A549 (cell line): Measurements from ENCODE around the gene CCDC134. TPM values are rescaled to one million over a fixed set of nuclear protein-coding genes. Genes with fewer than 3 reads are reported as not detected.
A peak's percentile ranks its signal among the peaks of the same experiment; 100 is the strongest.

Source experiments
- ATAC-seq, 2 experiments: fragments of 200-7000 bp in 1 of 2; fragments of >200 bp in 1 of 2; cut with Nextera tagmentation in 1 of 2; cut with Tn5 transposase in 1 of 2; 3 replicates each; pipeline versions ENCODE4 v1.8.0 to v1.9.1; 2018 to 2020; ENCODE audit warnings: mild to moderate bottlenecking in 1 of 2, moderate library complexity in 1 of 2
- CTCF ChIA-PET: fragments of 300-600 bp; sonication (Branson Sonifier 250); formaldehyde crosslinking; extraction: SDS; loops from one replicate; lab custom pipeline; 2021; ENCODE audit warnings: antibody characterized with exemption, inconsistent platforms; lab: Yijun Ruan, JAX
- POLR2A ChIA-PET: fragments of 350-600 bp; formaldehyde crosslinking; extraction: SDS; loops from one replicate; lab custom pipeline; 2021; ENCODE audit warnings: antibody characterized with exemption, inconsistent platforms; lab: Yijun Ruan, JAX
- DNase-seq, 2 experiments: peaks; one replicate each; pipeline versions ENCODE4 v3.0.0 to v3.0.0-alpha.2; 2011 to 2016; ENCODE audit warnings: low read depth in 1 of 2, low spot score in 1 of 2
- FAIRE-seq: peaks from 2 replicates; lab custom pipeline; 2011; peaks lifted over from hg19 to GRCh38; lab: Jason Lieb, UNC
- H3K27ac ChIP-seq, 2 experiments: fragments of >200 bp; sonication (Bioruptor Twin); formaldehyde crosslinking; 3 replicates each; pipeline ENCODE4 v1.5.1; 2016 to 2017
- H3K4me1 ChIP-seq: fragments of >200 bp; sonication (Bioruptor Twin); formaldehyde crosslinking; 3 replicates; pipeline ENCODE4 v1.6.1; 2016
- H3K4me2 ChIP-seq: fragments of >200 bp; sonication (Bioruptor Twin); formaldehyde crosslinking; 3 replicates; pipeline ENCODE4 v1.6.1; 2016
- H3K4me3 ChIP-seq: fragments of >200 bp; sonication (Bioruptor Twin); formaldehyde crosslinking; 3 replicates; pipeline ENCODE4 v1.5.1; 2016
- H3K9me3 ChIP-seq: fragments of >200 bp; sonication (Bioruptor Twin); formaldehyde crosslinking; 3 replicates; pipeline ENCODE4 v1.6.1; 2016
- BHLHE40 ChIP-seq: IDR thresholded peaks from 2 replicates; pipeline ENCODE4 v1.6.1; 2012; ENCODE audit warnings: low read depth, low read length, inconsistent platforms
- CBX2 ChIP-seq: fragments of 200-600 bp; sonication (generic); IDR thresholded peaks from 2 replicates; pipeline ENCODE4 v1.6.1; 2016; ENCODE audit warnings: low read depth, mild to moderate bottlenecking, borderline replicate concordance
- CBX8 ChIP-seq: fragments of 200-600 bp; sonication (generic); IDR thresholded peaks from 2 replicates; pipeline ENCODE4 v1.6.1; 2016
- CEBPB ChIP-seq, 2 experiments: fragments of >200 bp in 1 of 2; sonication (Bioruptor Twin) in 1 of 2; formaldehyde crosslinking in 1 of 2; IDR thresholded peaks; 2 replicates each; pipeline ENCODE4 v1.6.1; 2012 to 2016
- CHD2 ChIP-seq: fragments of 150-350 bp; IDR thresholded peaks from 2 replicates; pipeline ENCODE4 v1.6.1; 2014; ENCODE audit warnings: low read length; ENCODE audit not compliant: partially characterized antibody
- EP300 ChIP-seq, 2 experiments: fragments of >200 bp; sonication (Bioruptor Twin); formaldehyde crosslinking; IDR thresholded peaks; 2 replicates in 1 of 2; 3 replicates in 1 of 2; pipeline ENCODE4 v1.6.1; 2016 to 2017
- FOSB ChIP-seq: fragments of 250-450 bp; sonication (Bioruptor Pico); IDR thresholded peaks from 2 replicates; pipeline ENCODE4 v1.5.0; 2020; ENCODE audit warnings: mild to moderate bottlenecking, moderate library complexity
- HMGXB4 ChIP-seq: fragments of 250-450 bp; sonication (Bioruptor Pico); IDR thresholded peaks from 2 replicates; pipeline ENCODE4 v1.5.0; 2021; ENCODE audit warnings: mild to moderate bottlenecking, moderate library complexity, borderline replicate concordance
- HOXA7 ChIP-seq: fragments of 250-450 bp; sonication (Bioruptor Pico); IDR thresholded peaks from 2 replicates; pipeline ENCODE4 v1.5.0; 2020; ENCODE audit warnings: mild to moderate bottlenecking, moderate library complexity
- HOXB13 ChIP-seq: fragments of 250-450 bp; sonication (Bioruptor Pico); IDR thresholded peaks from 2 replicates; pipeline ENCODE4 v1.5.0; 2020; ENCODE audit warnings: low read depth, mild to moderate bottlenecking, moderate library complexity
- HOXB5 ChIP-seq: fragments of 250-450 bp; sonication (Bioruptor Pico); IDR thresholded peaks from 2 replicates; pipeline ENCODE4 v1.5.0; 2020; ENCODE audit warnings: mild to moderate bottlenecking, moderate library complexity
- KDM1A ChIP-seq: fragments of 200-600 bp; sonication (generic); IDR thresholded peaks from 2 replicates; pipeline ENCODE4 v1.6.1; 2016; ENCODE audit warnings: low read depth, mild to moderate bottlenecking
- KDM5A ChIP-seq: fragments of 200-600 bp; sonication (generic); IDR thresholded peaks from 2 replicates; pipeline ENCODE4 v1.6.1; 2016; ENCODE audit warnings: antibody characterized with exemption, mild to moderate bottlenecking
- MAX ChIP-seq: IDR thresholded peaks from 2 replicates; pipeline ENCODE4 v1.6.1; 2012
- MYC ChIP-seq: IDR thresholded peaks from 2 replicates; pipeline ENCODE4 v1.6.1; 2012; ENCODE audit warnings: mild to moderate bottlenecking, inconsistent platforms, low read length, improper control_type of control experiment, borderline replicate concordance
- PBX3 ChIP-seq: IDR thresholded peaks from 2 replicates; pipeline ENCODE4 v1.6.1; 2012
- POLR2AphosphoS2 ChIP-seq: conservative IDR thresholded peaks from 2 replicates; pipeline ENCODE4 v1.6.1; 2012; ENCODE audit warnings: low read length, improper control_type of control experiment, inconsistent platforms
- REST ChIP-seq: fragments of 200-600 bp; sonication (generic); IDR thresholded peaks from 2 replicates; pipeline ENCODE4 v1.6.1; 2016; ENCODE audit warnings: antibody characterized with exemption, mild to moderate bottlenecking, moderate library complexity
- RFX5 ChIP-seq: fragments of 450-650 bp; IDR thresholded peaks from 2 replicates; pipeline ENCODE4 v1.7.1; 2014; ENCODE audit warnings: antibody characterized with exemption, mild to moderate bottlenecking, moderate library complexity
- WGBS: methylation state at CpG from one replicate; pipeline ENCODE4 v1.1.6; 2017; ENCODE audit errors: missing lambda C conversion rate; 5-methylcytosine and 5-hydroxymethylcytosine counted together
- polyA plus RNA-seq, 4 experiments: library from polyadenylated mRNA; depleted of rRNA in 3 of 4; stranded (reverse); fragments of >200 nt; fragmentation: RNase III in 1 of 4; extraction: RNeasy Plus Mini Kit Qiagen cat#74134 plus additional on column Dnase treatment in 1 of 4; gene quantifications; 2 replicates in 3 of 4; 3 replicates in 1 of 4; pipeline ENCODE4 v1.2.3, GENCODE V29; 2011 to 2017
- TF ChIP-seq, protein P1 (sequence below): fragments of 150-350 bp; IDR thresholded peaks from 2 replicates; pipeline ENCODE4 v1.6.1; 2014; ENCODE audit warnings: low read depth, mild to moderate bottlenecking, low read length
- TF ChIP-seq, protein P2 (sequence below): fragments of 250-450 bp; sonication (Bioruptor Pico); IDR thresholded peaks from 2 replicates; pipeline ENCODE4 v1.5.0; 2020; ENCODE audit warnings: low read depth, mild to moderate bottlenecking, moderate library complexity

Gene CCDC134
- polyA plus RNA-seq, 2 of the 4 experiments (the other 2 are of a cell fraction), result 2.5 to 4.5 TPM

GRCh38 chr22:41846268-41846987, 45.9 kb downstream of the CCDC134 start (continued):
- TF ChIP-seq MYC, result no peak
- no peak for TF ChIP-seq POLR2AphosphoS2
- TF ChIP-seq CBX8, result no peak
- TF ChIP-seq, protein P1, sequence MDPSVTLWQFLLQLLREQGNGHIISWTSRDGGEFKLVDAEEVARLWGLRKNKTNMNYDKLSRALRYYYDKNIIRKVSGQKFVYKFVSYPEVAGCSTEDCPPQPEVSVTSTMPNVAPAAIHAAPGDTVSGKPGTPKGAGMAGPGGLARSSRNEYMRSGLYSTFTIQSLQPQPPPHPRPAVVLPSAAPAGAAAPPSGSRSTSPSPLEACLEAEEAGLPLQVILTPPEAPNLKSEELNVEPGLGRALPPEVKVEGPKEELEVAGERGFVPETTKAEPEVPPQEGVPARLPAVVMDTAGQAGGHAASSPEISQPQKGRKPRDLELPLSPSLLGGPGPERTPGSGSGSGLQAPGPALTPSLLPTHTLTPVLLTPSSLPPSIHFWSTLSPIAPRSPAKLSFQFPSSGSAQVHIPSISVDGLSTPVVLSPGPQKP, result no peak
- TF ChIP-seq EP300 (IDR thresholded peaks at IDR 0.05), result no peak
- TF ChIP-seq HOXB5 (CRISPR knock-in tag), result no peak
- TF ChIP-seq CHD2, result no peak
- TF ChIP-seq HOXB13 (CRISPR knock-in tag), result no peak
- TF ChIP-seq CBX2, result no peak
- TF ChIP-seq, all 56 proteins: peak for 0

GRCh38 chr22:41847300-41847699, 46.8 kb downstream of the CCDC134 start:
- FAIRE-seq, result no peak

GRCh38 chr22:41848468-41848867, 48.0 kb downstream of the CCDC134 start:
- H3K4me2 ChIP-seq, result no peak overlapping the region
- no peak overlapping the region for H3K4me3 ChIP-seq
- POLR2A ChIA-PET, result no interaction called here
- CTCF ChIA-PET, result interaction anchor here (2.2 kb wide), 1 partner anchor 152 kb away, joined by 6 read pairs; no protein-coding TSS in a partner anchor
- DNase-seq (peak in 1 of 2 experiments; percentile 35), FAIRE-seq (no peak), ATAC-seq (peak in 1 of 2 experiments; percentile 50; a peak in 2 of 6 replicates)
- 49% methylated on average over 5 of the region's 5 CpGs for WGBS
- H3K4me1 ChIP-seq, result peaks cover 22% of the 10 kb centered on the region
- no peaks in the 10 kb centered on the region for H3K9me3 ChIP-seq
- TF ChIP-seq, protein P1, result no peak
- TF ChIP-seq HMGXB4 (CRISPR knock-in tag), result no peak
- no peak for TF ChIP-seq KDM1A
- no peak for TF ChIP-seq HOXA7 (CRISPR knock-in tag)
- TF ChIP-seq RFX5, result no peak
- no peak for TF ChIP-seq REST
- no peak for TF ChIP-seq BHLHE40
- TF ChIP-seq PBX3, result no peak
- no peak for TF ChIP-seq KDM5A
- TF ChIP-seq CEBPB (IDR thresholded peaks at IDR 0.05), result no peak
- TF ChIP-seq, protein P2, sequence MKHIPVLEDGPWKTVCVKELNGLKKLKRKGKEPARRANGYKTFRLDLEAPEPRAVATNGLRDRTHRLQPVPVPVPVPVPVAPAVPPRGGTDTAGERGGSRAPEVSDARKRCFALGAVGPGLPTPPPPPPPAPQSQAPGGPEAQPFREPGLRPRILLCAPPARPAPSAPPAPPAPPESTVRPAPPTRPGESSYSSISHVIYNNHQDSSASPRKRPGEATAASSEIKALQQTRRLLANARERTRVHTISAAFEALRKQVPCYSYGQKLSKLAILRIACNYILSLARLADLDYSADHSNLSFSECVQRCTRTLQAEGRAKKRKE (CRISPR knock-in tag), result no peak
- no peak for TF ChIP-seq FOSB (CRISPR knock-in tag)
- 0 out of 6 replicates have a peak overlapping the region, but pooled peaks of 1 of the 2 experiments have one; percentile 21 for H3K27ac ChIP-seq

More at GRCh38 chr22:41847300-41847699, 46.8 kb downstream of the CCDC134 start:
- Histone ChIP-seq H3K4me2 (no peak overlapping the region), H3K4me3 (no peak overlapping the region), H3K9me3 (no peaks in the 10 kb centered on the region), H3K27ac (no peak overlapping the region), H3K4me1 (peaks cover 33% of the 10 kb centered on the region)
- ChIA-PET POLR2A (interaction anchor here (1.5 kb wide), 1 partner anchor 14 kb away, joined by 5 read pairs; the partner anchor contains the start of gene SREBF2), CTCF (interaction anchor here (0.7 to 2.3 kb wide), 5 partner anchors 10 to 231 kb away, joined by 3 to 13 read pairs (median 4); no protein-coding TSS in a partner anchor)
- WGBS, result 59% methylated on average over 2 of the region's 2 CpGs
- no peak for TF ChIP-seq MAX
- DNase-seq (no peak), ATAC-seq (no peak)
